ENCODE data around the gene CTPS2. TPM values are rescaled to one million over a fixed set of nuclear protein-coding genes. Genes with fewer than 3 reads are reported as not detected.

The CTPS2 gene
- total RNA-seq, 1 experiment from 2014 or later = 25.0 TPM

DNA sequence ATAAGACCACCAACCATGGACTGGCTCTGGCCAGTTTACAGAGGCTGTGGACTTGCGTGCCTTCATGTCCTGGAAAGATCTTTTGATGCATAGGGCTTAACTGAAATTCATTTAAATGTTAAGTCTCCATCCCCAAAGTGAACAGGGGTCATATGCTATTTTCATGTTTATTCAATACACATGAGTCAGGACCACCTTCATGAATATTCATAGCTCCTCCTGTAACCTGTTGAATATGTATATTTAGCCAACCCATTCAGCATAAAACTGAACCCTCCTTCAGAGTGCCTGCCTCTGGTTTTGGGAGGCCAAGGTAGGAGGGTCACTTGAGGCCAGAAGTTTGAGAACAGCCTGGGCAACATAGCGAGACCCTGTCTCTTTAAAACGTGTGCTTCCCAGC, 7.1 kb downstream of the CTPS2 start:
- Histone ChIP-seq H3K4me3 (ENCODE audit: low read length) (no peak overlapping the region), H3F3A (ENCODE audit: low read length, unreplicated experiment) (no peaks in the 10 kb centered on the region), H3K9me2 (replicated peaks; ENCODE audit: low read length) (no peaks in the 10 kb centered on the region), H3K36me3 (ENCODE audit: low read depth, low read length) (no peaks in the 10 kb centered on the region; the same call in 1 of the 2 replicates), H3K79me2 (ENCODE audit: low read length) (peaks cover 4% of the 10 kb centered on the region), H3K4me1 (ENCODE audit: insufficient read depth, low read length) (no peaks in the 10 kb centered on the region), H2AFZ (ENCODE audit: low read length) (no peak overlapping the region), H3K9ac (ENCODE audit: low read length) (no peak overlapping the region), H4K20me1 (ENCODE audit: low read length) (no peaks in the 10 kb centered on the region), H3K4me2 (ENCODE audit: low read length) (no peak overlapping the region), H3K27me3 (ENCODE audit: low read length) (no peaks in the 10 kb centered on the region), H3K27ac (ENCODE audit: low read length) (no peak overlapping the region), H3K9me3 (ENCODE audit: low read length) (no peaks in the 10 kb centered on the region)
- TF ChIP-seq EZH2phosphoT487 (IDR thresholded peaks at IDR 0.05; ENCODE audit: borderline replicate concordance, low read length) = no peak
- no peak for TF ChIP-seq EZH2 (IDR thresholded peaks at IDR 0.05; ENCODE audit: low read length, unreplicated experiment)
- TF ChIP-seq, protein P1, sequence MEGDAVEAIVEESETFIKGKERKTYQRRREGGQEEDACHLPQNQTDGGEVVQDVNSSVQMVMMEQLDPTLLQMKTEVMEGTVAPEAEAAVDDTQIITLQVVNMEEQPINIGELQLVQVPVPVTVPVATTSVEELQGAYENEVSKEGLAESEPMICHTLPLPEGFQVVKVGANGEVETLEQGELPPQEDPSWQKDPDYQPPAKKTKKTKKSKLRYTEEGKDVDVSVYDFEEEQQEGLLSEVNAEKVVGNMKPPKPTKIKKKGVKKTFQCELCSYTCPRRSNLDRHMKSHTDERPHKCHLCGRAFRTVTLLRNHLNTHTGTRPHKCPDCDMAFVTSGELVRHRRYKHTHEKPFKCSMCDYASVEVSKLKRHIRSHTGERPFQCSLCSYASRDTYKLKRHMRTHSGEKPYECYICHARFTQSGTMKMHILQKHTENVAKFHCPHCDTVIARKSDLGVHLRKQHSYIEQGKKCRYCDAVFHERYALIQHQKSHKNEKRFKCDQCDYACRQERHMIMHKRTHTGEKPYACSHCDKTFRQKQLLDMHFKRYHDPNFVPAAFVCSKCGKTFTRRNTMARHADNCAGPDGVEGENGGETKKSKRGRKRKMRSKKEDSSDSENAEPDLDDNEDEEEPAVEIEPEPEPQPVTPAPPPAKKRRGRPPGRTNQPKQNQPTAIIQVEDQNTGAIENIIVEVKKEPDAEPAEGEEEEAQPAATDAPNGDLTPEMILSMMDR (conservative IDR thresholded peaks at IDR 0.05; ENCODE audit: low read depth, low read length) = no peak
- intact Hi-C loops (cut with micrococcal nuclease) = no loop called here
- ATAC-seq (no peak), DNase-seq (no peak)
- BruUV-seq (replicated peaks) = no TSS peak
- CTCF ChIA-PET = no interaction called here
- POLR2A ChIA-PET (ENCODE audit: unreplicated experiment) = no interaction called here

DNA sequence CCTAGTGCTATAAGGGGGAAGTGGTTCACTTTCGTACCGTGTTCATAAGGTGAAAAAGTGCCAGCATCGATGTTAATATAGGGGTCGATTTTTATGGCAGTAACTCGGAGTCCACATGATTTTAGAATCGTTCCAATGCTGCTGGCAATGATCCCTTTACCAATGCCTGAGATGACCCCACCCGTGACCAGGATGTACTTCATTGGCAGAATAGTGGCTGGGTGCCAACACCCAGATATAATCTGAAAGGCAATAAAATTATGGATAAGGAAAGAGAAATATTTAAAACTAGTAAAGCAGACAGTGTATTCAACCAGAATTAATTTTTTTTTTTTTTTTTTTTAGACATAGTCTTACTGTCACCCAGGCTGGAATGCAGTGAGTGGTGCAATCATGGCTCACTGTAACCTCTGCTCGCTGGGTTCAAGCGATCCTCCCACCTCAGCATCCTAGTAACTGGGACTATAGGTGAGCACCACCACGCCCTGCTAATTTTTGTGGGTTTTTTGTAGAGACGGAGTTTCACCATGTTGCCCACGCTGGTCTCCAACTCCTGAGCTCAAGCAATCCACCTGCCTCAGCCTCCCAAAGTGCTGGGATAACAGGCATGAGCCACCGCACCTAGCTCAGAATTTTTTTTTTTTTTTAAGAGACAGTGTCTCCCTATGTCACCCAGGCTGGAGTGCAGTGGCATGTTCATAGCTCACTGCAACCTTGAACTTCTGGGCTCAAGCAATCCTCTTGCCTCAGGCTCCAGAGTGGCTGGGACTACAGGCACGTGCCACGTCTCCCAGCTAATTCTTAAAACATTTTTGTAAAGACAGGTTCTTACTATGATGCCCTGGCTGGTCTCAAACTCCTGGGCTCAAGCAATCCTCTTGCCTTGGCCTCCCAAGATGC, 9.5 kb downstream of the CTPS2 start:
- Histone ChIP-seq H3K27me3 (ENCODE audit: low read length) (no peaks in the 10 kb centered on the region), H3K9ac (ENCODE audit: low read length) (no peak overlapping the region), H3K36me3 (ENCODE audit: low read depth, low read length) (peaks cover 4% of the 10 kb centered on the region; the same call in 1 of the 2 replicates), H3F3A (ENCODE audit: low read length, unreplicated experiment) (no peaks in the 10 kb centered on the region), H3K4me3 (ENCODE audit: low read length) (no peak overlapping the region), H4K20me1 (ENCODE audit: low read length) (no peaks in the 10 kb centered on the region), H2AFZ (ENCODE audit: low read length) (no peak overlapping the region), H3K9me3 (ENCODE audit: low read length) (no peaks in the 10 kb centered on the region), H3K4me2 (ENCODE audit: low read length) (no peak overlapping the region), H3K79me2 (ENCODE audit: low read length) (no peaks in the 10 kb centered on the region), H3K9me2 (replicated peaks; ENCODE audit: low read length) (no peaks in the 10 kb centered on the region), H3K4me1 (ENCODE audit: insufficient read depth, low read length) (no peaks in the 10 kb centered on the region), H3K27ac (ENCODE audit: low read length) (no peak overlapping the region)
- POLR2A ChIA-PET (ENCODE audit: unreplicated experiment) = no interaction called here
- no TSS peak for BruUV-seq (replicated peaks)
- intact Hi-C loops (cut with micrococcal nuclease) = no loop called here
- DNase-seq (no peak), ATAC-seq (no peak)
- TF ChIP-seq, protein P1 (conservative IDR thresholded peaks at IDR 0.05; ENCODE audit: low read depth, low read length) = no peak
- TF ChIP-seq EZH2 (IDR thresholded peaks at IDR 0.05; ENCODE audit: low read length, unreplicated experiment) (no peak), EZH2phosphoT487 (IDR thresholded peaks at IDR 0.05; ENCODE audit: borderline replicate concordance, low read length) (no peak)
- CTCF ChIA-PET = no interaction called here

DNA sequence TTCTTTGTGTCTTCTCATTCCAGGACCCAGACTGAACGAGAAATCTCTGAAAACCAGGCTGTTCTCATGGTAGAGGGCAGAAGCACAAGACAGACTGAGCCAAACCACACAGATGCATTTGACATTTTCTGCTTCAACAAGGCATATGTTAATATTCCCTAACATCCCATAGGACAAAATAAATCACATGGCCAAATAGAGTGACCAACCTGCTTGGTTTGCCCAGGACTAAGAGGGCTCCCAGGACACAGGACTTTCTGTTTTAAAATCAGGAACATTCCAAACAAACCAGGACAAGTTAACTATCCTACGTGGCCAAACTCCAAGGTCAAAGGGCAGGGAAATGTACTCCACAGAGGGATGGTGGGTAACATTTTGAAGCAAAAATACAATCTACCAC, 11.7 kb downstream of the CTPS2 start:
- no peaks in the 10 kb centered on the region for H3F3A ChIP-seq (ENCODE audit: low read length, unreplicated experiment)
- intact Hi-C loops (cut with micrococcal nuclease) = no loop called here
- POLR2A ChIA-PET (ENCODE audit: unreplicated experiment) = no interaction called here
- ATAC-seq = no peak
- H3K4me1 ChIP-seq (ENCODE audit: insufficient read depth, low read length) = no peaks in the 10 kb centered on the region
- no TSS peak for BruUV-seq (replicated peaks)
- H3K79me2 ChIP-seq (ENCODE audit: low read length) = no peaks in the 10 kb centered on the region
- H3K36me3 ChIP-seq (ENCODE audit: low read depth, low read length) = peaks cover 4% of the 10 kb centered on the region; the same call in 1 of the 2 replicates
- H3K27ac ChIP-seq (ENCODE audit: low read length) = no peak overlapping the region
- no peaks in the 10 kb centered on the region for H3K9me2 ChIP-seq (replicated peaks; ENCODE audit: low read length)
- H3K4me3 ChIP-seq (ENCODE audit: low read length) = no peak overlapping the region
- H3K27me3 ChIP-seq (ENCODE audit: low read length) = no peaks in the 10 kb centered on the region
- no peak for TF ChIP-seq EZH2 (IDR thresholded peaks at IDR 0.05; ENCODE audit: low read length, unreplicated experiment)
- TF ChIP-seq, protein P1 (conservative IDR thresholded peaks at IDR 0.05; ENCODE audit: low read depth, low read length) = no peak
- TF ChIP-seq EZH2phosphoT487 (IDR thresholded peaks at IDR 0.05; ENCODE audit: borderline replicate concordance, low read length) = no peak
- H2AFZ ChIP-seq (ENCODE audit: low read length) = no peak overlapping the region
- no peaks in the 10 kb centered on the region for H3K9me3 ChIP-seq (ENCODE audit: low read length)
- no peak overlapping the region for H3K4me2 ChIP-seq (ENCODE audit: low read length)
- H4K20me1 ChIP-seq (ENCODE audit: low read length) = no peaks in the 10 kb centered on the region
- CTCF ChIA-PET = no interaction called here
- no peak overlapping the region for H3K9ac ChIP-seq (ENCODE audit: low read length)
- no peak for DNase-seq
